ENCODE results near the gene KHNYN.
A peak's percentile ranks its signal among the peaks of the same experiment; 100 is the strongest.
"Not testable (repeated sequence)": the region's sequence is repeated elsewhere in the genome, so short reads cannot be mapped to it uniquely, and the experiment has no call there.

KHNYN gene

DNA sequence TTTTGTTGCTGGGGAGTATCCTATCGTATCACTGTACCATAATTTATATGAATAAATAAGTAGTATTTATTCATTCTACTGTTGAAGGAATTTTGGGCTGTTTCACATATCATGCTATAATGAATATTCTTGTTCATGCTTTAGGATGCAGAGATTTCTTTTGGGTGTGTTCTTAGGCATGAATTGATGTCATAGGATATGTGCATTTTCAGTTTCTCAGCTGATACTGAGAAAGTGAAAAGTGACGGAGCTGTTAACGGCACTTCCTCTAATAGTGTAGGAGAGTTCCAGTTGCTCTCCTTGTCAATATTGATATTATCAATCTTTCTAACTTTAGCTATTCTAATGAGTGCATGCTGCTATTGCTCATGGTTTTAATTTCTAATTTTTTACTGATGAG is 36.1 kb downstream of the KHNYN start:
- H3K4me3 ChIP-seq (ENCODE audit: low read depth, low read length): no peak overlapping the region
- TF ChIP-seq, protein P1, sequence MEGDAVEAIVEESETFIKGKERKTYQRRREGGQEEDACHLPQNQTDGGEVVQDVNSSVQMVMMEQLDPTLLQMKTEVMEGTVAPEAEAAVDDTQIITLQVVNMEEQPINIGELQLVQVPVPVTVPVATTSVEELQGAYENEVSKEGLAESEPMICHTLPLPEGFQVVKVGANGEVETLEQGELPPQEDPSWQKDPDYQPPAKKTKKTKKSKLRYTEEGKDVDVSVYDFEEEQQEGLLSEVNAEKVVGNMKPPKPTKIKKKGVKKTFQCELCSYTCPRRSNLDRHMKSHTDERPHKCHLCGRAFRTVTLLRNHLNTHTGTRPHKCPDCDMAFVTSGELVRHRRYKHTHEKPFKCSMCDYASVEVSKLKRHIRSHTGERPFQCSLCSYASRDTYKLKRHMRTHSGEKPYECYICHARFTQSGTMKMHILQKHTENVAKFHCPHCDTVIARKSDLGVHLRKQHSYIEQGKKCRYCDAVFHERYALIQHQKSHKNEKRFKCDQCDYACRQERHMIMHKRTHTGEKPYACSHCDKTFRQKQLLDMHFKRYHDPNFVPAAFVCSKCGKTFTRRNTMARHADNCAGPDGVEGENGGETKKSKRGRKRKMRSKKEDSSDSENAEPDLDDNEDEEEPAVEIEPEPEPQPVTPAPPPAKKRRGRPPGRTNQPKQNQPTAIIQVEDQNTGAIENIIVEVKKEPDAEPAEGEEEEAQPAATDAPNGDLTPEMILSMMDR (IDR thresholded peaks at IDR 0.05; ENCODE audit: borderline replicate concordance, insufficient read depth, low read depth, low read length): no peak

DNA sequence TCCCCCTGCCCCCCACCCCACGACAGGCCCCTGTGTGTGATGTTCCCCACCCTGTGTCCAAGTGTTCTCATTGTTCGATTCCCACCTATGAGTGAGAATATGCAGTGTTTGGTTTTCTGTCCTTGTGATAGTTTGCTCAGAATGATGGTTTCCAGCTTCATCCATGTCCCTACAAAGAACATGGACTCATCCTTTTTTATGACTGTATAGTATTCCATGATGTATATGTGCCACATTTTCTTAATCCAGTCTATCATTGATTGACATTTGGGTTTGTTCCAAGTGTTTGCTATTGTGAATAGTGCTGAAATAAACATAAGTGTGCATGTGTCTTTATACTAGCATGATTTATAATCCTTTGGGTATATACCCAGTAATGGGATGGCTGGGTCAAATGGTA is 40.7 kb downstream of the KHNYN start:
- H3K4me3 ChIP-seq (ENCODE audit: low read depth, low read length): not testable (repeated sequence)

- no peak overlapping the region for H3K4me3 ChIP-seq (ENCODE audit: low read depth, low read length)
- TF ChIP-seq, protein P1 (IDR thresholded peaks at IDR 0.05; ENCODE audit: borderline replicate concordance, insufficient read depth, low read depth, low read length): no peak
Observed at GRCh38 chr14:24473211-24473610, 43.5 kb downstream of the KHNYN start.

GRCh38 chr14:24475261-24475660 is 45.5 kb downstream of the KHNYN start:
- TF ChIP-seq, protein P1 (IDR thresholded peaks at IDR 0.05; ENCODE audit: borderline replicate concordance, insufficient read depth, low read depth, low read length): no peak
- no peak overlapping the region for H3K4me3 ChIP-seq (ENCODE audit: low read depth, low read length)

DNA sequence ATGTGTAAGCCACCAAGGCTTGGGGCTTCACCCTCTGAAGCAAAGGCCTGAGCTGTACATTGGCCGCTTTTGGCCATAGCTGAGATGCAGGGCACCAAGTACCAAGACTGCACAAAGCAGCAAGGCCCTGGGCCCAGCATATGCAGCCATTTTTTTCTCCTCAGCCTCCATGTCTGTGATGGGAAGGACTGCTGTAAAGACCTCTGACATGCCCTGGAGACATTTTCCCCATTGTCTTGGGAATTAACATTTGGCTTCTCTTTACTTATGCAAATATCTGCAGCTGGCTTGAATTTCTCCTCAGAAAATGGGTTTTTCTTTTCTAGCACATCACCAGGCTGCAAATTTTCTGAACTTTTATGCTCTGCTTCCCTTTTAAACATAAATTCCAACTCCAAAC is 50.2 kb downstream of the KHNYN start:
- not testable (repeated sequence) for H3K4me3 ChIP-seq (ENCODE audit: low read depth, low read length)

GRCh38 chr14:24481622-24482324 is 52.0 kb downstream of the KHNYN start:
- no peak overlapping the region for H3K4me3 ChIP-seq (ENCODE audit: low read depth, low read length)
- TF ChIP-seq, protein P1 (IDR thresholded peaks at IDR 0.05; ENCODE audit: borderline replicate concordance, insufficient read depth, low read depth, low read length): peak; percentile 87

- not testable (repeated sequence) for H3K4me3 ChIP-seq (ENCODE audit: low read depth, low read length)
Observed at GRCh38 chr14:24482699-24483303, 53.0 kb downstream of the KHNYN start.

GRCh38 chr14:24483604-24484252 is 54.0 kb downstream of the KHNYN start:
- TF ChIP-seq, protein P1 (IDR thresholded peaks at IDR 0.05; ENCODE audit: borderline replicate concordance, insufficient read depth, low read depth, low read length): no peak
- H3K4me3 ChIP-seq (ENCODE audit: low read depth, low read length): no peak overlapping the region

All from GM12875 (cell line).